Naive thymus-derived CD4-positive, alpha-beta T cell (primary cell): ENCODE measurements around the gene FBLN1. TPM values are rescaled to one million over a fixed set of nuclear protein-coding genes. Genes with fewer than 3 reads are reported as not detected.
A peak's percentile ranks its signal among the peaks of the same experiment; 100 is the strongest.
"Not testable (repeated sequence)": the region's sequence is repeated elsewhere in the genome, so short reads cannot be mapped to it uniquely, and the experiment has no call there.

Source experiments
- ATAC-seq: fragments of 150-1000 bp; cut with Tn5 transposase; 2 replicates; pipeline ENCODE4 v1.10.0; 2021; ENCODE audit warnings: mild to moderate bottlenecking, moderate library complexity
- CTCF ChIA-PET: fragments of 350-600 bp; sonication (Branson Sonifier 250); formaldehyde crosslinking; loops from one replicate; lab custom pipeline; 2021; ENCODE audit warnings: antibody characterized with exemption; lab: Charles Lee
- POLR2A ChIA-PET: fragments of 350-600 bp; sonication (Branson Sonifier 250); formaldehyde crosslinking; loops from one replicate; lab custom pipeline; 2021; ENCODE audit warnings: antibody characterized with exemption, inconsistent platforms; lab: Charles Lee
- DNase-seq, 9 donors: peaks; one replicate each; pipeline versions ENCODE4 v3.0.0 to v3.0.0-alpha.2; 2020 to 2022; ENCODE audit warnings: mixed read lengths in 1 of 9
- H3K27ac ChIP-seq: one replicate; pipeline ENCODE4 v1.7.0; 2013; ENCODE audit warnings: mild to moderate bottlenecking, low read depth, low read length, moderate library complexity
- H3K27me3 ChIP-seq, 2 donors: one replicate each; pipeline ENCODE4 v1.7.0; 2013; ENCODE audit warnings: low read length in 2 of 2, mild to moderate bottlenecking in 2 of 2, moderate library complexity in 2 of 2; ENCODE audit not compliant: control insufficient read depth in 2 of 2, insufficient read depth in 2 of 2
- H3K36me3 ChIP-seq, 3 experiments: 1 replicate in 2 of 3; 2 replicates in 1 of 3; pipeline ENCODE4 v1.7.0; 2013; ENCODE audit warnings: low read length in 3 of 3, mild to moderate bottlenecking in 3 of 3, moderate library complexity in 1 of 3; ENCODE audit not compliant: insufficient read depth in 3 of 3, control insufficient read depth in 2 of 3
- H3K4me1 ChIP-seq, 2 donors: one replicate each; pipeline ENCODE4 v1.7.0; 2013; ENCODE audit warnings: low read length in 2 of 2, mild to moderate bottlenecking in 2 of 2, moderate library complexity in 1 of 2; ENCODE audit not compliant: control insufficient read depth in 2 of 2, insufficient read depth in 2 of 2
- H3K4me3 ChIP-seq: 2 replicates; pipeline ENCODE4 v1.7.0; 2013; ENCODE audit warnings: mild to moderate bottlenecking, low read length
- H3K9me3 ChIP-seq, 3 experiments: 1 replicate in 2 of 3; 2 replicates in 1 of 3; pipeline ENCODE4 v1.7.0; 2013; ENCODE audit warnings: low read length in 3 of 3; ENCODE audit not compliant: control insufficient read depth in 2 of 3
- H3K27ac Mint-ChIP-seq, 9 donors: one replicate each; pipeline ENCODE4 v1.8.0; 2020 to 2022; ENCODE audit warnings: mixed read lengths in 9 of 9, mild to moderate bottlenecking in 8 of 9, moderate library complexity in 5 of 9, inconsistent platforms in 2 of 9
- H3K27me3 Mint-ChIP-seq, 5 donors: one replicate each; pipeline ENCODE4 v1.8.0; 2021 to 2022; ENCODE audit warnings: mixed read lengths in 5 of 5, mild to moderate bottlenecking in 1 of 5
- H3K36me3 Mint-ChIP-seq, 5 donors: one replicate each; pipeline ENCODE4 v1.8.0; 2020 to 2022; ENCODE audit warnings: mixed read lengths in 5 of 5, mild to moderate bottlenecking in 3 of 5, inconsistent platforms in 1 of 5
- H3K4me1 Mint-ChIP-seq, 7 donors: one replicate each; pipeline ENCODE4 v1.8.0; 2020 to 2022; ENCODE audit warnings: mixed read lengths in 7 of 7, mild to moderate bottlenecking in 3 of 7, inconsistent platforms in 1 of 7
- H3K4me3 Mint-ChIP-seq, 10 donors: one replicate each; pipeline ENCODE4 v1.8.0; 2020 to 2022; ENCODE audit warnings: mild to moderate bottlenecking in 10 of 10, mixed read lengths in 10 of 10, moderate library complexity in 6 of 10, inconsistent platforms in 2 of 10
- H3K9me3 Mint-ChIP-seq, 11 donors: one replicate each; pipeline ENCODE4 v1.8.0; 2020 to 2022; ENCODE audit warnings: mixed read lengths in 11 of 11, mild to moderate bottlenecking in 4 of 11, inconsistent platforms in 1 of 11, moderate library complexity in 1 of 11
- intact Hi-C, 2 donors: fragments of 100-400 bp; cut with micrococcal nuclease; formaldehyde crosslinking; loops; one replicate each; pipeline ENCODE4 v1.15.1; 2023
- polyA plus RNA-seq, 2 donors: library from polyadenylated mRNA; unstranded; fragments of 300-500 nt; fragmentation: Illumina TruSeq; gene quantifications; one replicate each; pipeline ENCODE4 v1.2.3, GENCODE V29; 2021
- total RNA-seq, 6 experiments: library from RNA in 5 of 6; stranded (reverse) in 5 of 6; gene quantifications; 1 replicate in 5 of 6; 2 replicates in 1 of 6; pipeline ENCODE4 v1.2.3 and lab custom pipeline; 2021 to 2026

Gene FBLN1
- total and polyA plus RNA-seq, 7 experiments from 2014 or later: 0.11 to 1.1 TPM; not detected in 5

GRCh38 chr22:45553351-45554039 is 50.8 kb downstream of the FBLN1 start:
- intact Hi-C loops: loop anchor here (1.0 to 5.0 kb wide), 4 partner anchors 113 to 451 kb away; no protein-coding TSS in a partner anchor
- no peaks in the 10 kb centered on the region for H3K9me3 ChIP-seq
- H3K4me3 ChIP-seq: no peak overlapping the region
- no peak overlapping the region for H3K27ac ChIP-seq
- peak; percentile 68 for ATAC-seq
- no peaks in the 10 kb centered on the region for H3K36me3 Mint-ChIP-seq
- no peak overlapping the region for H3K4me3 Mint-ChIP-seq
- peaks cover 0 to 3% (median 0%) of the 10 kb centered on the region in 7 donors for H3K4me1 Mint-ChIP-seq
- no peaks in the 10 kb centered on the region for H3K4me1 ChIP-seq
- peaks cover 0 to 16% (median 4%) of the 10 kb centered on the region in 5 donors for H3K27me3 Mint-ChIP-seq
- H3K36me3 ChIP-seq: no peaks in the 10 kb centered on the region
- POLR2A ChIA-PET: no interaction called here
- peak overlapping the region in 1 of 9 donors; percentile 47 for H3K27ac Mint-ChIP-seq
- peak; percentile 8 to 63 (median 30) for DNase-seq
- CTCF ChIA-PET: no interaction called here
- H3K9me3 Mint-ChIP-seq: no peaks in the 10 kb centered on the region
- no peaks in the 10 kb centered on the region for H3K27me3 ChIP-seq

- Mint-ChIP-seq H3K27me3 (peaks cover 0 to 16% (median 4%) of the 10 kb centered on the region in 5 donors), H3K9me3 (peaks cover 0 to 2% (median 0%) of the 10 kb centered on the region in 11 donors), H3K4me1 (peaks cover 0 to 3% (median 0%) of the 10 kb centered on the region in 7 donors), H3K36me3 (no peaks in the 10 kb centered on the region), H3K4me3 (no peak overlapping the region), H3K27ac (peak overlapping the region in 1 of 9 donors; percentile 66)
- Histone ChIP-seq H3K4me3 (no peak overlapping the region), H3K36me3 (no peaks in the 10 kb centered on the region), H3K27ac (no peak overlapping the region), H3K4me1 (no peaks in the 10 kb centered on the region), H3K9me3 (no peaks in the 10 kb centered on the region), H3K27me3 (no peaks in the 10 kb centered on the region)
- POLR2A ChIA-PET: no interaction called here
- no peak for DNase-seq
- CTCF ChIA-PET: no interaction called here
- no peak for ATAC-seq
- intact Hi-C loops: loop anchor here (2.0 to 5.0 kb wide), 2 partner anchors 113 to 452 kb away; no protein-coding TSS in a partner anchor
These were observed 51.3 kb downstream of the FBLN1 start for GRCh38 chr22:45554040-45554406.

- no peak overlapping the region for H3K27ac Mint-ChIP-seq
- no peak overlapping the region for H3K27ac ChIP-seq
- POLR2A ChIA-PET: no interaction called here
- H3K9me3 Mint-ChIP-seq: peaks cover 0 to 7% (median 0%) of the 10 kb centered on the region in 11 donors
- peaks cover 0 to 16% (median 4%) of the 10 kb centered on the region in 5 donors for H3K27me3 Mint-ChIP-seq
- DNase-seq (no peak), ATAC-seq (no peak)
- H3K4me3 ChIP-seq: no peak overlapping the region
- CTCF ChIA-PET: no interaction called here
- H3K36me3 Mint-ChIP-seq: no peaks in the 10 kb centered on the region
- H3K4me3 Mint-ChIP-seq: no peak overlapping the region
- no peaks in the 10 kb centered on the region for H3K36me3 ChIP-seq
- H3K27me3 ChIP-seq: no peaks in the 10 kb centered on the region
- H3K9me3 ChIP-seq: no peaks in the 10 kb centered on the region
- intact Hi-C loops: loop anchor here (2.0 to 5.0 kb wide), 2 partner anchors 114 to 453 kb away; no protein-coding TSS in a partner anchor
- peaks cover 0 to 3% (median 0%) of the 10 kb centered on the region in 7 donors for H3K4me1 Mint-ChIP-seq
- H3K4me1 ChIP-seq: no peaks in the 10 kb centered on the region
These were observed 52.2 kb downstream of the FBLN1 start for GRCh38 chr22:45554861-45555260.

- H3K4me3 ChIP-seq, H3K27ac Mint-ChIP-seq, POLR2A ChIA-PET, H3K36me3 ChIP-seq, H3K4me1 ChIP-seq, intact Hi-C loops, H3K4me3 Mint-ChIP-seq, H3K27ac ChIP-seq, DNase-seq, ATAC-seq, H3K4me1 Mint-ChIP-seq, CTCF ChIA-PET, H3K9me3 ChIP-seq, H3K27me3 ChIP-seq: not testable (repeated sequence)
- peaks cover 0 to 16% (median 4%) of the 10 kb centered on the region in 5 donors for H3K27me3 Mint-ChIP-seq
- H3K9me3 Mint-ChIP-seq: peaks cover 4 to 23% (median 8%) of the 10 kb centered on the region in 11 donors
- peaks cover 0 to 11% (median 4%) of the 10 kb centered on the region in 5 donors for H3K36me3 Mint-ChIP-seq
These were observed 55.2 kb downstream of the FBLN1 start for GRCh38 chr22:45557926-45558325.

- peaks cover 4 to 20% (median 8%) of the 10 kb centered on the region in 5 donors for H3K27me3 Mint-ChIP-seq
- H3K4me1 ChIP-seq, H3K9me3 ChIP-seq, DNase-seq, CTCF ChIA-PET, H3K4me3 Mint-ChIP-seq, H3K27ac Mint-ChIP-seq, H3K4me1 Mint-ChIP-seq, H3K36me3 ChIP-seq, ATAC-seq, H3K4me3 ChIP-seq, H3K27ac ChIP-seq, intact Hi-C loops, POLR2A ChIA-PET, H3K27me3 ChIP-seq: not testable (repeated sequence)
- peaks cover 4 to 23% (median 8%) of the 10 kb centered on the region in 11 donors for H3K9me3 Mint-ChIP-seq
- H3K36me3 Mint-ChIP-seq: peaks cover 0 to 11% (median 4%) of the 10 kb centered on the region in 5 donors
These were observed 57.4 kb downstream of the FBLN1 start for GRCh38 chr22:45560092-45560491.

- H3K9me3 Mint-ChIP-seq: peaks cover 4 to 23% (median 8%) of the 10 kb centered on the region in 11 donors
- H3K4me3 Mint-ChIP-seq, intact Hi-C loops, POLR2A ChIA-PET, H3K27ac ChIP-seq, H3K9me3 ChIP-seq, H3K27ac Mint-ChIP-seq, H3K36me3 ChIP-seq, CTCF ChIA-PET, DNase-seq, H3K27me3 ChIP-seq, ATAC-seq, H3K4me3 ChIP-seq, H3K4me1 ChIP-seq, H3K4me1 Mint-ChIP-seq: not testable (repeated sequence)
- peaks cover 0 to 11% (median 4%) of the 10 kb centered on the region in 5 donors for H3K36me3 Mint-ChIP-seq
- H3K27me3 Mint-ChIP-seq: peaks cover 0 to 23% (median 10%) of the 10 kb centered on the region in 5 donors
These were observed 58.1 kb downstream of the FBLN1 start for GRCh38 chr22:45560761-45561160.
